HG03378 (cell line): ENCODE data around the gene STYXL1.

ENCODE experiments used
- ATAC-seq: cut with Tn5 transposase; IDR thresholded peaks from one replicate; pipeline ENCODE4 v1.9.1; 2021; ENCODE audit warnings: mild to moderate bottlenecking, moderate library complexity; ENCODE audit not compliant: unreplicated experiment

STYXL1 gene

DNA sequence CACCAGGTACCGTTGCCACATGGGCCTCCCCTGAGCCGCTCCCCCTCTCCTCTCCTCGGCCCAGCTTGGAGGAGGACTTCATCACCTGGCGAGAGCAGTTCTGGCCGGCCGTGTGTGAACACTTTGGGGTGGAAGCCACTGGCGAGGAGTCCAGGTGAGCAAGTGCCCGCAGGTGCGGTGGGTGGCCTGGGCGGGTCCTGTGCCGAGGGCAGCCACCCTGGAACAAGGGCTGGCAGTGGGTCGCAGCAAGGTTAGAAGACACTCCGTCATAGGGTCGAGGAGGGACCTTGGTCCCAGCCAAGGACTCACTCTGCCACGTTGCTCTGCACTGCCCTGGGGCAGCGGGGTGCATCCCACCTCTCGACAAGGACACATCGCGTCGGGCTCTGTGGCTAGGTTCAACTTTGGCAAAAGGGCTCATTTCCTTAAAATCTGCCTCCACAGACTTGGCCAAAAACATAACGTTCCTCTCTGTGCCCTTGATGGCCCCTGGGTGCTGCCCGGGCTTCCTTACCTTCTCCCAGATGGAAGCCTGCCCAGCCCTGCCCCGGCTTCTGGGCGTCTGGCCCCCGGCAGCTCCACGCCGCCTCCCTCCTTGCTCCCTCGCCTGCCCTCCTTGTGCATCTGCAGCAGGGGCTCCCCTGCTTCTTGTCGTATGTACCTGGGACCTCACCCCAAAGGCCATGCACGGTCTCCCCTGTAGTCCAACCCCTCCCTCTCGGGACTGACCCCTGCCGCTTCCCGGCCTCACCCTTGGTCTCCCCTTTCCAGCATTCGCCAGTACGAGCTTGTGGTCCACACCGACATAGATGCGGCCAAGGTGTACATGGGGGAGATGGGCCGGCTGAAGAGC is 66.1 kb downstream of the STYXL1 start:
- no peak for ATAC-seq

GRCh38 chr7:75981203-75981452 is 66.7 kb downstream of the STYXL1 start:
- ATAC-seq, result no peak

GRCh38 chr7:75980430-75981202 is 67.2 kb downstream of the STYXL1 start:
- ATAC-seq, result no peak

- ATAC-seq, result no peak
These were observed 67.9 kb downstream of the STYXL1 start for GRCh38 chr7:75979759-75980429.

- no peak for ATAC-seq
These were observed 70.1 kb downstream of the STYXL1 start for GRCh38 chr7:75977743-75978142.

DNA sequence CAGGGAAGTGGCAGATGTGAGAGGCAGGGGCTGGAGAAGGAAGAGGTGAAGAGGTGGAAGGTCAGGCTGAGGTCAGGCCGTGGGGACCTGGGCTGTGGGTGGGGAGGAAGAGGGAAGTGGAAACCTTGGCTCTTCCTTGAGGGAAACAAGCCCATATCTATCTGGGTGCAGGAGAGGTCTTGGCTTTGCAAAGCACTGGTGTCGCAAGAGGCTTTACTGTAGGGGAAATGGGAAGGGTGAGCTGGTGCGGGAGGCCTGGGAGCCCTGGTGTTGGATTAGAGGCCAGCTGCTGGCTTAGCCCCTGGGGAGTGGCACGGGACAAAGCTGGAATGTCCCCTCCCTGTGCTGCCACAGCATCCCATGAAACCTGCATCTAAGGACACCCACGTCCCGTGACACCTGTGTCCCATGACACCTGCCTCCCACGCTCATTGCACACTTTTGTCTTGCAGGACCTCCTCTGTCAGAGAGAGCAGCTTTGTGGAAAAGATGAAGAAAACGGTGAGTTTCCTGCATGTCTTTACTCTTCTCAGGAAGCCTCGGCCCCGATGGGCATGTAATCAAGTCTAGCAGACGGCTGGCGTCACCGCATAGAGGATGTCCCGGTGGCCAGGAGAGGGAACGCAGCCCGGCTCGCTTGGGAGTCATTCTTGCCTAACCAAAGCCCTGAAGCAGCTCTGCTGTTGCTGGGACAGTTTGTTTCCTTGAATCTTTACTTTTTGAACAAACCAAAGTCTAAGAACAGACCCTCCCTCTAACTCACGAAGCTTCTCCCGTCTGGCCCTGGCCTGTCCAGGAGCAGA is 75.6 kb downstream of the STYXL1 start:
- ATAC-seq, result no peak

DNA sequence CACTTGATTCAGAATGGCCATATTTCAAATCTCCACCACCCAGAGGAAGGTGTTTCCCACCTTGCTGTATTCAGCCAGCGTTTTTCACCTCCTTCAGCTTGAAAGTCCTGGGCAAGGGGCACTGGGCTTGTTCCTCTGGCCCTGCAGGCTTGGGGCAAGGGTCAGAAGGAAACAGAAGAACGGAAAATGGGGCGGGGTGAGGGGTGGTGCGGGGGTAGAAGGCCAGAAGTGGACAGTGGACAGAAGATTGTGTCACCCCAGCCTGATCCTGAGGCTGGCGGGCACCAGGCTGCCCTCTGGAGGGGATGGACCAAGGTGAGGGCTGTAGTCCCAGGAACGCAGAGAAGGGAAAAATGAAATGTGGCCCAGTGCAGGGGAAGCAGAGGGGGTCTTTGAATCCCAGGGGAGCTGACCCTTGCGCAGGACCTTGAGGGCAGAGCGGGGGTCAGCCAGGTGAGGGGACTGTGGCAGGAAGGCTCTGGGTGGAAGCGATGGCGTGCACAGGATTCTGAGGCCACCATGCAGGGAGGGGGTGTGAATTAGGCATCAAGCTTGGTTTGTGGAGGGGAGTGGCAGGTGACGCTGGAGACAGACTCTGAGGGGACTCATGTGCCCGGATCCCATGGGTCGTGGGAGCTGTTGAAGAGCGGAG is 76.4 kb downstream of the STYXL1 start:
- ATAC-seq, result no peak

DNA sequence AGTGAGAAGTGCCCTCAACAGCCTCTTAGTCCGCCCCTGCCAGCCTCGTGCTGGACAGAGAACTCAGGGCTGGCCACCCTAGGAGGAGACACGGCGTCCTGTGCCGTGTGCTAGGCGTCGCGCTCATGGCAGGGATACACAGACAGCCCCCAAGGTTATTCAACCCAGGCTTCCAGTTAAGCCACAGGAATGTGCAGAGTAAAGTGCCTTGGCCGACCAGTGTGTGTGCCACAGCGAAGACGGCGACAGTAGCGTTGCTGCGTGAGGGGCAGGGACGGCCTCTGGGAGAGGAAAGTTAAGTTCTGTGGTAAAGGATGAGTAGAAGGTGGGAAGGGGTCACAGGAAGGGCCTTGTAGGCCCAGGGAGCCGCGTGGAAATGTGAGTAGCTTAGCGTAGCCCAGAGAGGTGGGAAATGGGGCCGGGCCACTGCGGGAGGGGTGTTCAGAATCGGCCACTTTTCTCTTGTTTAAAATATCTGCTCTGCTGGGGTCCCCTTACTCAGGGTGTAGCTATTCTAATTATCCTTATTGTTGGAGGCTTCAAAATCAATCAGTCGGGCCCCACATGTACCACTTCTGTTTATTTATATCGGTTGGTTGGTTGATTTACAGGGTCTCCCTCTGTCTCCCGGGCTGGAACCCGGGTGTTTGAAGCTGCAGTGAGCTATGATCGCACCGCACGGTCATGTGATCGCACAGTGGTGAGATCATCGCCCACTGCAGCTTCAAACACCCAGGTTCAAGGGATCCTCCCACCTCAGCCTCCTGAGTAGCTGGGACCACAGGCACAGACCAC is 77.9 kb downstream of the STYXL1 start:
- no peak for ATAC-seq

DNA sequence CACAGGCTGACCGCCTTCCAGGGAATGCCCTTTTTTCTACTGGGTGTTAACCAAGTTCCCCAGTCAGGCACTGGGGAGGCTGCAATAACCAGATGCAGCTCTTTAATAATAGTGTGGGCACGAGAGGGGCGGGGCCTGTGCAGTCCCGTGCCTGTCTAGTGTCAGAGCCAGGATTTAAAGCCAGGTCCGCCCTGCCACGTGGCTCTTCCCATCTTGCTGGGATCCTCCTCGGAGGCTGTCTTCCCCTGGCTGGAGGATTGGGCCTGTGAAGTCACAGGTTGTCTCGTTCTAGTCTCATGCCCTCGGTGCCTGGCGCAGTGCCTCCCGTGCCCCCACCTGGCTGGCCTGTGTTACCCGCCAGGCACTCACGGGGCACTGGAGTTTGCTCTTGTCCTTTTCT is 78.6 kb downstream of the STYXL1 start:
- no peak for ATAC-seq

GRCh38 chr7:75968561-75969001 is 79.2 kb downstream of the STYXL1 start:
- no peak for ATAC-seq

DNA sequence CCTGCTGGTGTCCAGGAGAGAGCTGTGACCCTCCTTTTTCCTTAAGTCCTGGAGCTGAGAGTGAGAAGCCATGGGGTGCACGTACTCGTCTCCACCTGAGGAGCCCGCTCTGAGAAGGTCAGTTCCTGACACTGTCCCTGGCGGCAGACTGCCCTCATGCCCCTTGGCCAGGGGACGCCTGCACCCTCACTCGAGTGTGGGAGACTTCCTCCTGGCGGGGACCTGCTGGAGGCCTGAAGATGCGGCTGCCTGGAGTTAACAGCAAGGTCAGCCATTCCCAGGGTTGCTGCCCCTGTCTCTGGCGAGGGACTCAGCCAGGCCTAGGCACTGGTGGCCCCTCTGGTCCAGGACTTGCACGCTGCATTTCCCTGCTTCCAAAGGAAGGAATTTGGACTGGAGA is 79.8 kb downstream of the STYXL1 start:
- ATAC-seq, result no peak

DNA sequence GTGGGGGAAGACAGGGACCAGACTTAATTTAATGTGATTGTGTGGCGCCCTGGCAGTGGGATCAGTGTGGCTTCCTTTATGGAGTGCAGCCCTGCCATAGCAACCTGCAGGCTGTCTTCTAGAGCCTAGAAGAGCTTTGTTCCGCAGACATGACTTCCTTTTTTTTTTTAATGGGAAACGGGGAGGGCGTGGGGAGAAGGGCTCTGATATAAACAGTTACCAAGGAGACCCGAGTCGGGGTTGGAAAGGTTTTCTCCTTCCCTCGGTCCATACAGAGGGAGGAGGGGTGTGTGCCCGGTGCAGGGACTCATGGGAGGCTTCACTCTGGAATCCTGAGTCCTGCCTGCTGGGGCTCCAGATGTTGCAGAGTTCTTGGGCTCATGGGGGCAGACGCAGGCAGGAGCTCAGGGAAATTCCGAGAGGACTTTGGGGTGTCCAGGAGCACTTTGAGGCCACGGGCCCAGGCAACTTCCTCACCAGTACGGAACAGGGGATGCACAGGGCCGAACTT is 80.3 kb downstream of the STYXL1 start:
- no peak for ATAC-seq

DNA sequence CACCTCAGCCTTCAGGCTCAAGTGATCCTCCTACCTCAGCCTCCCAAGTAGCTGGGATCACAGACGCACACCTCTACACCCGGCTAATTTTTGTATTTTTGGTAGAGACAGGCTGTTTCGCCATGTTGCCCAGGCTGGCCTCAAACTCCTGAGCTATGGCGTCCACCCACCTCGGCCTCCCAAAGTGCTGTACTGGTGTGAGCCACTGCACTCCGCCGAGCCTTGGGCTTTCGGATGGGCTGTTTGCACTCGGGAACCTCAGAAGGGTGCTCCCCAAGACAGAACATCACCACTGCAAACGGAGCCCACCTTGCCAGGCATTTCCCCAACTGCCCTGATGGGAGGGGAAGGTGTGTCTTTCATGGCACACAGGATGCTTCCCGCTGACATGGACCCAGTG is 80.7 kb downstream of the STYXL1 start:
- ATAC-seq, result no peak

DNA sequence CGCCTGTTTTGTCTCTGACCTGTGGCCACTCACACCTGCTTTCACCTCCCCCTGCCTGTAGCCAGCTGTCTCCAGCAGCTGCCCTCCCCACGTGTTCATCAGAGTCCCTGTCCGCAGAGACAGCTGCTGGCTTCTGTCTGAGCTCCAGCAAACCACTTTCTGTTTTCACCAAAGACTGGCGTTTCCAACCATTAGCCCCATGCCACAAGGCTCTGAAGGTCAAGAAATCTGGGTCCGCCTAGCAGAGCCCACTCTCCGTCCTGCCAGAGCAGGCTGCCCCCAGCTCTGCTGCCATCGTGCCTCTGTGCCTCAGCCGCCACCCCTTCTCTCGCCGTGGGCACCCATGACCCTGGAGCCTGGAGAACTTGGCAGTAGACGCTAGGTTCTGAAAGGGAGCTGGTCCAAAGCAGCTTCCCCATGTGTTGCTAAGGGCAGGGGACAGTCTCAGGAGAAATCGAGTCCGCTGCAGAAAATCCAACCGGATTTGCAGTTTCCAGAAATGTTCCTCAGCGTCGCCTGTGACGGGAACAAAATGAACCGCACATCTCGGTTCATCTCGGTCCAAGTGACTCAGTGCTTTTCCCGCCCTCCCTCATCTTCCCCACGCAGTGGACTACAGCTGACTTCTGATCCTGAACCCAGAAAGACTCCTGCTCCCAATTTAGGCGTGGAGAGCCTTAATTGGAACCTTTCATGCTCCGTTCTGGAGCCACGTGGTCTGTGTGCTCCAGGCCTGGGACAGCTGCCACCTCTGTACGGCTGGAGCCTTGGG is 81.4 kb downstream of the STYXL1 start:
- ATAC-seq, result no peak

- ATAC-seq, result no peak
These were observed 82.2 kb downstream of the STYXL1 start for GRCh38 chr7:75965617-75966016.

- no peak for ATAC-seq
These were observed 84.3 kb downstream of the STYXL1 start for GRCh38 chr7:75963381-75963995.

GRCh38 chr7:75962607-75963380 is 85.0 kb downstream of the STYXL1 start:
- ATAC-seq, result no peak

- no peak for ATAC-seq
These were observed 86.6 kb downstream of the STYXL1 start for GRCh38 chr7:75961218-75961617.
